ENCODE results near the gene DHFR.

Gene DHFR

GRCh38 chr5:80654054-80654390, 761 bp downstream of the DHFR start:
- DNase-seq, result peak in 1 of 3 donors; percentile 22

- DNase-seq, result no peak
Measured at GRCh38 chr5:80653502-80653901, 1.3 kb downstream of the DHFR start.

GRCh38 chr5:80646926-80647325, 7.9 kb downstream of the DHFR start:
- no peak for DNase-seq

GRCh38 chr5:80644900-80645299, 9.9 kb downstream of the DHFR start:
- DNase-seq, result no peak

GRCh38 chr5:80641353-80641752, 13.4 kb downstream of the DHFR start:
- no peak for DNase-seq

GRCh38 chr5:80634193-80634592, 20.6 kb downstream of the DHFR start:
- DNase-seq, result no peak

- no peak for DNase-seq
Measured at GRCh38 chr5:80632700-80633099, 22.1 kb downstream of the DHFR start.

GRCh38 chr5:80631278-80632259, 23.2 kb downstream of the DHFR start:
- no peak for DNase-seq

GRCh38 chr5:80629281-80629680, 25.5 kb downstream of the DHFR start:
- DNase-seq, result peak; percentile 5 to 47 (median 28)

- no peak for DNase-seq
Measured at GRCh38 chr5:80625230-80625629, 29.6 kb downstream of the DHFR start.

- DNase-seq, result peak; percentile 53 to 57 (median 56)
Measured at GRCh38 chr5:80623999-80624398, 30.8 kb downstream of the DHFR start.

- no peak for DNase-seq
Measured at GRCh38 chr5:80622756-80623155, 32.0 kb downstream of the DHFR start.

- peak; percentile 63 to 69 (median 68) for DNase-seq
Measured at GRCh38 chr5:80620211-80620610, 34.6 kb downstream of the DHFR start.

- peak; percentile 23 to 32 (median 24) for DNase-seq
Measured at GRCh38 chr5:80619086-80619485, 35.7 kb downstream of the DHFR start.

GRCh38 chr5:80618438-80618837, 36.3 kb downstream of the DHFR start:
- DNase-seq, result peak in 2 of 3 donors; percentile 17 to 19

GRCh38 chr5:80615266-80615914, 39.4 kb downstream of the DHFR start:
- DNase-seq, result no peak

- no peak for DNase-seq
Measured at GRCh38 chr5:80609692-80610091, 45.1 kb downstream of the DHFR start.

- DNase-seq, result peak; percentile 46 to 74 (median 69)
Measured at GRCh38 chr5:80608731-80609130, 46.1 kb downstream of the DHFR start.

- no peak for DNase-seq
Measured at GRCh38 chr5:80607832-80608231, 47.0 kb downstream of the DHFR start.

GRCh38 chr5:80607343-80607742, 47.4 kb downstream of the DHFR start:
- DNase-seq, result no peak

- DNase-seq, result no peak
Measured at GRCh38 chr5:80600943-80601693, 53.7 kb downstream of the DHFR start.

GRCh38 chr5:80597500-80597899, 57.3 kb downstream of the DHFR start:
- DNase-seq, result no peak

GRCh38 chr5:80594810-80595209, 60.0 kb downstream of the DHFR start:
- DNase-seq, result no peak
